Measurements from ENCODE around the gene EXOC6B.
"Not testable (repeated sequence)": the region's sequence is repeated elsewhere in the genome, so short reads cannot be mapped to it uniquely, and the experiment has no call there.

The EXOC6B gene

GRCh38 chr2:72685638-72686213 is 140.1 kb downstream of the EXOC6B start:
- DNase-seq (ENCODE audit: low read depth in 2 of 3, low spot score in 2 of 3) = no peak

- no peak for DNase-seq (ENCODE audit: low read depth in 2 of 3, low spot score in 2 of 3)
Observed at GRCh38 chr2:72682061-72682460, 143.8 kb downstream of the EXOC6B start.

DNA sequence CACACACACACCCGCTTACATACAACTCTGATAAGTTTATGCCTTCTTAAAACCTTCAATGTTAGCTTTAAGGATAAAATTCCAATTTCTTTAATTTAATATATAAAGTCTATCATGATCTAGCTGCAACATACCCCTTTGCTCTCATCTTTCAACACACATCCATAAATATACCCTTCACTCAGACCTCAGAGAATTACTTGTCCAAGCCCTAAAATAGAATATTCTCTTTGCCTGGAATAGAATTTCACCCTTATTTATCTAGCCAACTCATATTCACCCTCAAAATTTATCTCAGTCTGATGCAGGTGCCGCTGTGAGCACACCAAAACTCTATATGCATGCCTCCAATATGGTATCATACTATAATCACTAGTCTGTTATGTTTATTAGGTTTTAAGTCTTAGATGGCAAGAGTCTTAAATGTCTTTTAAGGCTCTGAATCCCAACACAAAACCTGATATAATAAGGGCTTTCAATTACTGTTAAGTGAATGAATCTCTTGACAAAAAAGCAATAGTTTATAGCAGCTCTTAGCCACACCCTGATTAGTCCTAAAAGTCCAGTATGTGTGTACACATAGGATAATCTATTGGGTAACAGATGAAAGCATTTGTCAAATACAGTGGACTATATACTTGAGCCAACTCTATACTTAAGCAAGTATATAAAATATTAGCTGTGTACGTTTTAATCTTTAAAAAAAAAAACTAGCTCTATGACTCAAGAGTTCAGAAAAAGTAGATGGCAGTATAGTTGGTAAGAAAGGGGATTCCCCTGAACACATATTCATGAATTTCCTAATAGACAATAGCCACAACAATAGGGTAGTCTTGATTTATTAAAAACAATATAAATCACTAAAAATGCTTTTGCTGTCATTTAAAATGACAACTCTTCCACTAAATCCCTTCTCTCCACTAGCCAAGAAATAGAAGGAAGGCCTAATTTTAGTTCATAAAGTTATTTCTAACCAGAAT is 144.5 kb downstream of the EXOC6B start:
- no peak for DNase-seq (ENCODE audit: low read depth in 2 of 3, low spot score in 2 of 3)

DNA sequence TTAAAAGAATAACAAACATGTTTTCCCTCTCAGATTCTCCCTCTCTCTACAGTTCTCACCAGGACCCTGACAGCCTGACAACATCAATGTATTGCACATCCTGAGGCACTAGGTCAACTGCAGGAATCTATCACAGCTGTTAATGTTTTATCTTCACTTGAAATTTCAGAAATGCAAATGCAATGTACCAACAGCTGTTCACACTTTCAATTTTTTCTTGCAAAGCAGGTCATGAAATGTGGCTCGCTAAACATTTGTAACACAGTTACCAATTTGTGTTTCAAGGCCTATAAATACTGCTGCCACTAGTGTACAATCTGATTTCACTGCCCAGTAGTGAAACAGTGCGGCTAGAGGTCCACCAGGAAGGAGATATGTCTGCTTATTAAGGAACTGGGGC is 147.8 kb downstream of the EXOC6B start:
- no peak for DNase-seq (ENCODE audit: low read depth in 2 of 3, low spot score in 2 of 3)

GRCh38 chr2:72676341-72677025 is 149.3 kb downstream of the EXOC6B start:
- no peak for DNase-seq (ENCODE audit: low read depth in 2 of 3, low spot score in 2 of 3)

DNA sequence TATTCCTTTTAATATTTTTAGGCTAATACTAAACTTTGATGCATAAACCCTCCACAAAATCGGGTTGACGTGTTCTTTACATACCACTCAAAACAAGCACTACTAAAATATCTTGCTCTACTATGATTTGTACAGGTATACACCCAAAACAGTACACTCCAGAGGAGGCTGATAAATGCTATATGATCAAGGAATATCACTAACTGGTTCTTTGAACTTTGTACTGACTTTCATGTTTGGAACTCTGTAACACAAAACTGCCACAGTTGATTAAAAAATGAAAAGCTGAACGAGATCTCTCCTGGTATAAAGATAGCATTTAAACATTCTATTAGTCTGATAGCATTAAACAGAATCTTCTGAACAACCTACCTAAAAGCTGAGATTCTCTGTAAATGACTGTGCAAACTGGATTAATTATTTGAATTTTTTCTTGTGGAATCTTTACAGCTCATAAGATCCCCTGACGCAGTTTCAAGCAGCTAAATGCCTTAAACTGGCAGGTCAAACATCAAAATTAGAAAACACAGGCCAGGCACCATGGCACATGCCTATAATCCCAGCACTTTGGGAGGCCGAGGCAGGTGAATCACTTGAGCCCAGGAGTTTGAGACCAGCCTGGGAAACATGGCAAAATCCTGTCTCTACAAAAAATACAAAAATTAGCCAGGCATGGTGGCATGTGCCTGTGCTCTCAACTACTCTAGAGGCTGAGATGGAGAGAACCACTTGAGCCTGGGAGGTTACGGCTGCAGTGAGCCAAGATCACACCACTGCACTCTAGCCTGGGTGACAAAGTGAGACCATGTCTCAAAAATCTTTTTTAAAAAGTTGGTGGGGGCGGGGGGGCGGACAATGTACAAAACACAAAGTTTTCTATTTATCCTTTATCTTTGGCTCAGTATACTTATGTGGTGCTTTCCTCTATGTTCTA is 150.6 kb downstream of the EXOC6B start:
- DNase-seq (ENCODE audit: low read depth in 2 of 3, low spot score in 2 of 3) = no peak

DNA sequence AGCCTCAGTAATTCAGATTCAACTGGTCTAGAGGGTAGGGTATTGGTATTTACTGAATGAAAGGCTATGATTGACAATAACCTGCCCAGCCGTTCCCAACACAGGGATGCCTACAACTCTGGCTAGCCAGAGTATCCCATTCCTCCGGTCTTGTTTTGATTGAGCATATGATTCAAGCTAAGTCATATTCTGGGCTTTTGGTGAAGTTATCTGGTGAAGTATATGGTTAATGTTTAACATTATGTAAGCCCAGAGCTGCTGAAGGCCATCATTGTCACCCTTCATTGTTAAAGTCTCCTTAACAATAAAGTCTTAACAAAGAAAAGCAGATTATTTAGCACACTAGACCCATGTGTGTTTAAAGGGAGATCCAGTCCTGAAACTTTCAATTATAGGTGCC is 152.6 kb downstream of the EXOC6B start:
- no peak for DNase-seq (ENCODE audit: low read depth in 2 of 3, low spot score in 2 of 3)

DNA sequence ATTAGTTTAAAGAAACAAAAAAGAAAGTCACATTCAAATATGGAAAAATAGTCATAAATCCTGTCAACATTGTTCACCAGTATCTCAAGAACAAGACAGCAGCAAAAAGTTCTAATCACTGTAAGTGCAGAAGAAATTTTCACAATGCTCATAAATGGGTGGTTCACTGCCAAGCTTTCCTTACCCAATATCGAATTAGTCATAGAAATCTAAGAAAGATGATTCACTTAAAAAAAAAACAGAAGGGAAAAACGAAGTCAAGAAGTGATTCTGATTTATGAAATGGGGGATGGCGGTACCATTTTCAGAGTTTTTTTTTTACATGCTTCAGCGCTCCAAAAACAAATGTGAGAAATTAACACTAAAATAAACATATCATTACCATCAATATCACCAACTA is 156.7 kb downstream of the EXOC6B start:
- no peak for DNase-seq (ENCODE audit: low read depth in 2 of 3, low spot score in 2 of 3)

- no peak for DNase-seq (ENCODE audit: low read depth in 2 of 3, low spot score in 2 of 3)
Observed at GRCh38 chr2:72668647-72669046, 157.2 kb downstream of the EXOC6B start.

DNA sequence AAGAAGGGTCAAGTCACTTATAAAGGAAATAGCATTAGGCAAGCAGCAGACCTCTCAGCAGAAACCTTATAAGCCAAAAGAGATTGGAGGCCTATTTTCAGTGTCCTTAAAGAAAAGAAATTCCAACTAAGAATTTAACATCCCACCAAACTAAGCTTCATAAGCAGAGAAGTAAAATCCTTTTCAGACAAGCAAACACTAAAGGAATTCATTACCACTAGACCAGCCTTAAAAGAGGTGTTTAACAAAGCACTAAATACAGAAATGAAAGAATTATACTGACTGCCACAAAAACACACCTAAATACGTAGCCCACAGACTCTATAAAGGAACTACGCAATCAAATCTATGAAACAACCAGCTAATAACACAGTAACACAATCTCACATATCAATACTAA is 160.4 kb downstream of the EXOC6B start:
- DNase-seq (ENCODE audit: low read depth in 2 of 3, low spot score in 2 of 3) = no peak

- no peak for DNase-seq (ENCODE audit: low read depth in 2 of 3, low spot score in 2 of 3)
Observed at GRCh38 chr2:72661985-72662384, 163.8 kb downstream of the EXOC6B start.

GRCh38 chr2:72649810-72650209 is 176.0 kb downstream of the EXOC6B start:
- no peak for DNase-seq (ENCODE audit: low read depth in 2 of 3, low spot score in 2 of 3)

DNA sequence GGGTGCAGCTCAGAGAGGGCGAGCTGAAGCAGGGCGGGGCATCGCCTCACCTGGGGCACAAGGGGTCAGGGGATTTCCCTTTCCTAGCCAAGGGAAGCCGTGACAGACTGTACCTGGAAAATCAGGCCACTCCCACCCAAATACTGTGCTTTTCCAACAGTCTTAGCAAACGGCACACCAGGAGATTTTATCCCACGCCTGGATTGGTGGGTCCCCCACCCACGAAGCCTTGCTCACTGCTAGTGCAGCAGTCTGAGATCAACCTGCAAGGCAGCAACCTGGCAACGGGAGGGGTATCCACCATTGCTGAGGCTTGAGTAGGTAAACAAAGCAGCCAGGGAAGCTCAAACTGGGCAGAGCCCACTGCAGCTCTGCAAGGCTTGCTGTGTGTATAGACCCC is 184.6 kb downstream of the EXOC6B start:
- not testable (repeated sequence) for DNase-seq (ENCODE audit: low read depth in 2 of 3, low spot score in 2 of 3)

DNA sequence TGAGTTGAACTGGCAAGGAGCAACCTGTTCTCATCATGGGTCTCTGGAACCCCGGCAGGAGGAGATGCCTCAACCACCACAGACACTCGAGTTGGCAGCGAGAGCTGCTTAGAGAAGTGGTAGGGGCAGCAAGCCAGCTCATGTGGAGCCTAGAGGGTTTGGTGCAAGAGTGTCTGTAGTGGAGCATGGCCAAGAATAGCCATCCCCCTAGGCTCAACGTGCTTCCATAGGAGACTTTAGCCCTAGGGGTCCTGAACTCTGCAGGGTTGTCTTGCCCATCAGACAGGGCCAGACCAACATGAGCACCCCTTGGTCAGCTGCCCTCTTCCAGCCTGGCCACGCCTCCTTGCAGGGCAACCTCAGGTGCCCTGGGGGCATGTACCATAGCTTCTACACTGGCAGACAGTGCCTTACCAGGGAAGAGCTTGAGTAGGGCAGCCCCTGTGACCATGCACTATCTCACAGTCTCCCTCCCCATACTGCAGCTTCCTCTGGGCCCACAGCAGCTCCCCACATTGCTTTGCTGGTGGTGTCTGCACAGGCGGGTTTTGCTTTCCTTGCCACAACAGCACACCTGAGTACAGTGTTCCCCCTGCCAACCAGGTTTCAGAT is 187.1 kb downstream of the EXOC6B start:
- no peak for DNase-seq (ENCODE audit: low read depth in 2 of 3, low spot score in 2 of 3)

- DNase-seq (ENCODE audit: low read depth in 2 of 3, low spot score in 2 of 3) = no peak
Observed at GRCh38 chr2:72636210-72636609, 189.6 kb downstream of the EXOC6B start.

DNA sequence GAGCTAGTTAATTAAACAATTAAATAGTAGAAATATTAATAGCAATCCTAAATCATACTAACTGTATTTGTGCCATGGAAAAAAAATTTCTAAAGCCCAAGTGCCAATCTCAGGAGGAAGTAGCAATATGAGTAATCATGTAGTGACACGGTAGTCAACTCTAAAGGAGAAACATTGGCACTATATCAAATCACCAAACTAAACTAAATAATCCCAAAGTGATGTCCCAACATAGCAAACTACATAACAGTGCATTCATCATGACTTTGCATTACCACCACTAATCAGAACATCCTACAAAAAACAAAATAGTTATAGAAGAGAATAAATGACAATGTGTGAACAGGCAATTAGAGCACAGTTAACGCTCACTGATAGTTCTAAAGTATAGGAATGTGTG is 195.1 kb downstream of the EXOC6B start:
- DNase-seq (ENCODE audit: low read depth in 2 of 3, low spot score in 2 of 3) = no peak

DNA sequence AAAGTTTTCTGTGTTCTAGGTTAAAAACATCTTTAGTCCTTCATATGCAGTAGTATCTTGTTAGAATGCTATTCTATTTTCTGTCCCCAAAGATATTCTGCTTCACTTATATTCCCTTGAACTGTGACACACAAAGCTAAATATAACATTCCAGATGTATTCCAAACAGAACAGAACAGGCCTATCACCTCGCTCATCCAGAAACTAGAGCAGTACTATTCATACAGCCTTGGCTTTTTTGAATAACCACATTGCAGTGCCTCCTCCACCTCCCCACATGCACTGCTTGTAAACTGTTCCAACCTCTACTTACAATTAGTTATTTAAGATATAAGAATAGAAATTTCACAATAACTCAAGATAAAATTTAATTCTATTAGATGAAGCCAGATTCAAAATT is 196.8 kb downstream of the EXOC6B start:
- no peak for DNase-seq (ENCODE audit: low read depth in 2 of 3, low spot score in 2 of 3)

DNA sequence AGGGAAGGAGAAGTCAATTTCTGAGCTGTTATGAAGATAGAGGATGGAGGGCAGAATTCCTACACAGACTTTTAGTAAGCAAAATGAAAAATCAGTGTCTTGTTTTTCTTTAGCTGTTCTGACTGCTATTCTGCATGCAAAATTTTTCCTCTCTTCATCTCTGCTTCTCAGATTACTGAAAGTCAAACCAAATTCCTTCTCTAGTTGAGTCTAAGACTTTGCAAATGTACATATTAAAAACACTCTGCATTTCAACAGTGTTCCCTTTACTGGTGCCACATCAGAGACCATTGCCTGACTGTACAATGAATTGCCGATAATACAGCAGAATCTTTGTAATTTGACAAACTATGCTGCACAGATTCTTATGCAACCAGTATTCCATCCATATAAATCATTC is 198.8 kb downstream of the EXOC6B start:
- no peak for DNase-seq (ENCODE audit: low read depth in 2 of 3, low spot score in 2 of 3)

- no peak for DNase-seq (ENCODE audit: low read depth in 2 of 3, low spot score in 2 of 3)
Observed at GRCh38 chr2:72625366-72625765, 200.5 kb downstream of the EXOC6B start.

DNA sequence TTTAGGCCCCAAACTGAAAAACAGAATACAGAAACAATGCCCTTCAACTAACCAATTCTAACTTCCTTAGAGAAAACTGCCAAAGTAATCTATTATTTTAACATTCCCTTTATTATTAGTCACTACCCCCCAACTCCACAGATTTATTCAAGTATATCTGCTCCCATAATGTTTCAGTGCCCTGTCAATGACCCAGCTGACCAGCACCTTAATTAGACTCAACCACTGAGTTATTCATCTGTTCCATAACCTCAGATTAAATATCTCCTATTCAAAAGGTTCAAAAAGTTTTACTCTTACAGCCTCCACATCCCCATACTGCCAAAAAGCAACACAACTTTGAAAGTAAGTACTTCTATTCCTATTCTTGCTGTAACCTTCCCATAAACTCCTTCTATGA is 202.4 kb downstream of the EXOC6B start:
- DNase-seq (ENCODE audit: low read depth in 2 of 3, low spot score in 2 of 3) = no peak

GRCh38 chr2:72619626-72620025 is 206.2 kb downstream of the EXOC6B start:
- DNase-seq (ENCODE audit: low read depth in 2 of 3, low spot score in 2 of 3) = no peak
